Naive thymus-derived CD4-positive, alpha-beta T cell (primary cell): ENCODE measurements around the gene TTC34. TPM values are rescaled to one million over a fixed set of nuclear protein-coding genes. Genes with fewer than 3 reads are reported as not detected.

Experiments
- ATAC-seq: fragments of 150-1000 bp; cut with Tn5 transposase; 2 replicates; pipeline ENCODE4 v1.10.0; 2021; ENCODE audit warnings: mild to moderate bottlenecking, moderate library complexity
- CTCF ChIA-PET: fragments of 350-600 bp; sonication (Branson Sonifier 250); formaldehyde crosslinking; loops from one replicate; lab custom pipeline; 2021; ENCODE audit warnings: antibody characterized with exemption; lab: Charles Lee
- POLR2A ChIA-PET: fragments of 350-600 bp; sonication (Branson Sonifier 250); formaldehyde crosslinking; loops from one replicate; lab custom pipeline; 2021; ENCODE audit warnings: antibody characterized with exemption, inconsistent platforms; lab: Charles Lee
- DNase-seq, 9 donors: peaks; one replicate each; pipeline versions ENCODE4 v3.0.0 to v3.0.0-alpha.2; 2020 to 2022; ENCODE audit warnings: mixed read lengths in 1 of 9
- H3K27ac ChIP-seq: one replicate; pipeline ENCODE4 v1.7.0; 2013; ENCODE audit warnings: mild to moderate bottlenecking, low read depth, low read length, moderate library complexity
- H3K27me3 ChIP-seq, 2 donors: one replicate each; pipeline ENCODE4 v1.7.0; 2013; ENCODE audit warnings: low read length in 2 of 2, mild to moderate bottlenecking in 2 of 2, moderate library complexity in 2 of 2; ENCODE audit not compliant: control insufficient read depth in 2 of 2, insufficient read depth in 2 of 2
- H3K36me3 ChIP-seq, 3 experiments: 1 replicate in 2 of 3; 2 replicates in 1 of 3; pipeline ENCODE4 v1.7.0; 2013; ENCODE audit warnings: low read length in 3 of 3, mild to moderate bottlenecking in 3 of 3, moderate library complexity in 1 of 3; ENCODE audit not compliant: insufficient read depth in 3 of 3, control insufficient read depth in 2 of 3
- H3K4me1 ChIP-seq, 2 donors: one replicate each; pipeline ENCODE4 v1.7.0; 2013; ENCODE audit warnings: low read length in 2 of 2, mild to moderate bottlenecking in 2 of 2, moderate library complexity in 1 of 2; ENCODE audit not compliant: control insufficient read depth in 2 of 2, insufficient read depth in 2 of 2
- H3K4me3 ChIP-seq: 2 replicates; pipeline ENCODE4 v1.7.0; 2013; ENCODE audit warnings: mild to moderate bottlenecking, low read length
- H3K9me3 ChIP-seq, 3 experiments: 1 replicate in 2 of 3; 2 replicates in 1 of 3; pipeline ENCODE4 v1.7.0; 2013; ENCODE audit warnings: low read length in 3 of 3; ENCODE audit not compliant: control insufficient read depth in 2 of 3
- H3K27ac Mint-ChIP-seq, 9 donors: one replicate each; pipeline ENCODE4 v1.8.0; 2020 to 2022; ENCODE audit warnings: mixed read lengths in 9 of 9, mild to moderate bottlenecking in 8 of 9, moderate library complexity in 5 of 9, inconsistent platforms in 2 of 9
- H3K27me3 Mint-ChIP-seq, 5 donors: one replicate each; pipeline ENCODE4 v1.8.0; 2021 to 2022; ENCODE audit warnings: mixed read lengths in 5 of 5, mild to moderate bottlenecking in 1 of 5
- H3K36me3 Mint-ChIP-seq, 5 donors: one replicate each; pipeline ENCODE4 v1.8.0; 2020 to 2022; ENCODE audit warnings: mixed read lengths in 5 of 5, mild to moderate bottlenecking in 3 of 5, inconsistent platforms in 1 of 5
- H3K4me1 Mint-ChIP-seq, 7 donors: one replicate each; pipeline ENCODE4 v1.8.0; 2020 to 2022; ENCODE audit warnings: mixed read lengths in 7 of 7, mild to moderate bottlenecking in 3 of 7, inconsistent platforms in 1 of 7
- H3K4me3 Mint-ChIP-seq, 10 donors: one replicate each; pipeline ENCODE4 v1.8.0; 2020 to 2022; ENCODE audit warnings: mild to moderate bottlenecking in 10 of 10, mixed read lengths in 10 of 10, moderate library complexity in 6 of 10, inconsistent platforms in 2 of 10
- H3K9me3 Mint-ChIP-seq, 11 donors: one replicate each; pipeline ENCODE4 v1.8.0; 2020 to 2022; ENCODE audit warnings: mixed read lengths in 11 of 11, mild to moderate bottlenecking in 4 of 11, inconsistent platforms in 1 of 11, moderate library complexity in 1 of 11
- intact Hi-C, 2 donors: fragments of 100-400 bp; cut with micrococcal nuclease; formaldehyde crosslinking; loops; one replicate each; pipeline ENCODE4 v1.15.1; 2023
- polyA plus RNA-seq, 2 donors: library from polyadenylated mRNA; unstranded; fragments of 300-500 nt; fragmentation: Illumina TruSeq; gene quantifications; one replicate each; pipeline ENCODE4 v1.2.3, GENCODE V29; 2021
- total RNA-seq, 6 experiments: library from RNA in 5 of 6; stranded (reverse) in 5 of 6; gene quantifications; 1 replicate in 5 of 6; 2 replicates in 1 of 6; pipeline ENCODE4 v1.2.3 and lab custom pipeline; 2021 to 2026

TTC34 gene
- total and polyA plus RNA-seq, 7 experiments from 2014 or later: 0.28 to 8.0 (median 2.1) TPM

- ChIA-PET POLR2A (no interaction called here), CTCF (no interaction called here)
- Histone ChIP-seq H3K27me3 (no peaks in the 10 kb centered on the region), H3K27ac (no peak overlapping the region), H3K36me3 (no peaks in the 10 kb centered on the region), H3K9me3 (peaks cover 0 to 3% (median 0%) of the 10 kb centered on the region in 3 experiments), H3K4me3 (no peak overlapping the region), H3K4me1 (no peaks in the 10 kb centered on the region)
- ATAC-seq (no peak), DNase-seq (no peak)
- no peaks in the 10 kb centered on the region for H3K4me1 Mint-ChIP-seq
- no peaks in the 10 kb centered on the region for H3K36me3 Mint-ChIP-seq
- H3K4me3 Mint-ChIP-seq: no peak overlapping the region
- H3K9me3 Mint-ChIP-seq: peaks cover 0 to 4% (median 0%) of the 10 kb centered on the region in 11 donors
- peaks cover 0 to 6% (median 0%) of the 10 kb centered on the region in 5 donors for H3K27me3 Mint-ChIP-seq
- intact Hi-C loops: no loop called here
- no peak overlapping the region for H3K27ac Mint-ChIP-seq
Observed at GRCh38 chr1:2810899-2811532, 9.5 kb upstream of the TTC34 start.

- H3K27ac ChIP-seq: no peak overlapping the region
- no peak overlapping the region for H3K4me3 ChIP-seq
- DNase-seq (no peak), ATAC-seq (no peak)
- Mint-ChIP-seq H3K9me3 (peaks cover 0 to 4% (median 0%) of the 10 kb centered on the region in 11 donors), H3K27ac (no peak overlapping the region), H3K4me3 (no peak overlapping the region), H3K4me1 (no peaks in the 10 kb centered on the region), H3K27me3 (peaks cover 0 to 9% (median 0%) of the 10 kb centered on the region in 5 donors), H3K36me3 (no peaks in the 10 kb centered on the region)
- H3K36me3 ChIP-seq: no peaks in the 10 kb centered on the region
- POLR2A ChIA-PET: no interaction called here
- intact Hi-C loops: no loop called here
- no peaks in the 10 kb centered on the region for H3K4me1 ChIP-seq
- CTCF ChIA-PET: no interaction called here
- no peaks in the 10 kb centered on the region for H3K27me3 ChIP-seq
- H3K9me3 ChIP-seq: peaks cover 0 to 3% (median 0%) of the 10 kb centered on the region in 3 experiments
Observed at GRCh38 chr1:2810281-2810680, 8.8 kb upstream of the TTC34 start.

GRCh38 chr1:2809656-2810055 is 8.2 kb upstream of the TTC34 start:
- Mint-ChIP-seq H3K4me3 (no peak overlapping the region), H3K9me3 (peaks cover 0 to 4% (median 0%) of the 10 kb centered on the region in 11 donors), H3K27me3 (peaks cover 0 to 9% (median 0%) of the 10 kb centered on the region in 5 donors), H3K4me1 (no peaks in the 10 kb centered on the region), H3K36me3 (no peaks in the 10 kb centered on the region), H3K27ac (no peak overlapping the region)
- H3K27me3 ChIP-seq: no peaks in the 10 kb centered on the region
- H3K9me3 ChIP-seq: peaks cover 0 to 3% (median 0%) of the 10 kb centered on the region in 3 experiments
- H3K27ac ChIP-seq: no peak overlapping the region
- no peak for ATAC-seq
- POLR2A ChIA-PET: no interaction called here
- intact Hi-C loops: no loop called here
- no peaks in the 10 kb centered on the region for H3K4me1 ChIP-seq
- H3K36me3 ChIP-seq: no peaks in the 10 kb centered on the region
- CTCF ChIA-PET: no interaction called here
- no peak overlapping the region for H3K4me3 ChIP-seq
- no peak for DNase-seq

- Histone ChIP-seq H3K9me3 (peaks cover 0 to 3% (median 0%) of the 10 kb centered on the region in 3 experiments), H3K36me3 (no peaks in the 10 kb centered on the region), H3K4me3 (no peak overlapping the region), H3K4me1 (no peaks in the 10 kb centered on the region), H3K27me3 (no peaks in the 10 kb centered on the region), H3K27ac (no peak overlapping the region)
- Mint-ChIP-seq H3K36me3 (no peaks in the 10 kb centered on the region), H3K4me3 (no peak overlapping the region), H3K9me3 (peaks cover 0 to 4% (median 0%) of the 10 kb centered on the region in 11 donors), H3K4me1 (no peaks in the 10 kb centered on the region), H3K27ac (no peak overlapping the region), H3K27me3 (peaks cover 0 to 9% (median 0%) of the 10 kb centered on the region in 5 donors)
- ATAC-seq (no peak), DNase-seq (no peak)
- intact Hi-C loops: no loop called here
- CTCF ChIA-PET: no interaction called here
- POLR2A ChIA-PET: no interaction called here
Observed at GRCh38 chr1:2808831-2809605, 7.5 kb upstream of the TTC34 start.

- ChIA-PET CTCF (no interaction called here), POLR2A (no interaction called here)
- ATAC-seq (no peak), DNase-seq (no peak)
- Mint-ChIP-seq H3K4me3 (no peak overlapping the region), H3K27me3 (peaks cover 0 to 9% (median 0%) of the 10 kb centered on the region in 5 donors), H3K9me3 (peaks cover 0 to 4% (median 0%) of the 10 kb centered on the region in 11 donors), H3K27ac (no peak overlapping the region), H3K36me3 (no peaks in the 10 kb centered on the region), H3K4me1 (no peaks in the 10 kb centered on the region)
- H3K4me1 ChIP-seq: no peaks in the 10 kb centered on the region
- intact Hi-C loops: no loop called here
- H3K9me3 ChIP-seq: peaks cover 0 to 3% (median 0%) of the 10 kb centered on the region in 3 experiments
- H3K27me3 ChIP-seq: no peaks in the 10 kb centered on the region
- no peaks in the 10 kb centered on the region for H3K36me3 ChIP-seq
- no peak overlapping the region for H3K4me3 ChIP-seq
- H3K27ac ChIP-seq: no peak overlapping the region
Observed at GRCh38 chr1:2808386-2808705, 6.9 kb upstream of the TTC34 start.

- Mint-ChIP-seq H3K9me3 (peaks cover 0 to 4% (median 0%) of the 10 kb centered on the region in 11 donors), H3K4me3 (no peak overlapping the region), H3K27ac (no peak overlapping the region), H3K27me3 (peaks cover 0 to 9% (median 0%) of the 10 kb centered on the region in 5 donors), H3K36me3 (no peaks in the 10 kb centered on the region), H3K4me1 (no peaks in the 10 kb centered on the region)
- intact Hi-C loops: no loop called here
- peaks cover 0 to 3% (median 0%) of the 10 kb centered on the region in 3 experiments for H3K9me3 ChIP-seq
- no peak overlapping the region for H3K27ac ChIP-seq
- H3K27me3 ChIP-seq: no peaks in the 10 kb centered on the region
- ChIA-PET POLR2A (no interaction called here), CTCF (no interaction called here)
- ATAC-seq (no peak), DNase-seq (no peak)
- H3K36me3 ChIP-seq: no peaks in the 10 kb centered on the region
- no peaks in the 10 kb centered on the region for H3K4me1 ChIP-seq
- no peak overlapping the region for H3K4me3 ChIP-seq
Observed at GRCh38 chr1:2807678-2808385, 6.3 kb upstream of the TTC34 start.
